TTC549 (cell line): ENCODE measurements around the gene USP34.
"Not testable (repeated sequence)": the region's sequence is repeated elsewhere in the genome, so short reads cannot be mapped to it uniquely, and the experiment has no call there.

Experiments used
- FAIRE-seq: peaks from 2 replicates; lab custom pipeline; 2012; peaks lifted over from hg19 to GRCh38; lab: Jason Lieb, UNC

The USP34 gene

GRCh38 chr2:61460163-61460562 is 10.7 kb downstream of the USP34 start:
- FAIRE-seq, result no peak

DNA sequence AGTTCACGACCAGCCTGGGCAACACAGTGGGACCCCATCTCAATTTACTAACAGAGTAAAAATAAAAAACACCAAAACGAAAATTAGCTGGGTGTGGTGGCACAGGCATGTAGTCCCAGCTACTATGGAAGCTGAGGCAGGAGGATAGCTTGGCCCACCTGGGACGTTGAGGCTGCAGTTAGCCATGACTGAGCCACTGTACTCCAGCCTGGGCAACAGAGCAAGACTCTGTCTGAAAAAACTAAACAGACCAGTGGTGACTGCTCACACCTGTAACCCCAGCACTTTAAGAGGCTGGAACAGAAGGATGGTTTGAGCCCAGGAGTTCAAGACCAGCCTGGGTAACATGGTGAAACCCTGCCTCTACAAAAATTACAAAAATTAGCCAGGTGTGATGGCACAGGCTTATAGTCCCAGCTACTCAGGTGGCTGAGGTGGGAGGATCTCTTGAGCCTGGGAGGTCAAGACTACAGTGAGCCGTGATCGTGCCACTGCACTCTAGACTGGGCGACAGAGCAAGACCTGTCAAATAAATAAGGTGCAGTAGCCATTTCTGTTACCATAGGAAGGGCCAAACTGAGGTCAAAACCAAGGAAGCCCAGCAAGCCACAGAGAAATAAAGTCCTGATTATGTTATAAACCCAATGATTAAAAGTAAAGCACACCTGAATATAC is 14.0 kb downstream of the USP34 start:
- no peak for FAIRE-seq

DNA sequence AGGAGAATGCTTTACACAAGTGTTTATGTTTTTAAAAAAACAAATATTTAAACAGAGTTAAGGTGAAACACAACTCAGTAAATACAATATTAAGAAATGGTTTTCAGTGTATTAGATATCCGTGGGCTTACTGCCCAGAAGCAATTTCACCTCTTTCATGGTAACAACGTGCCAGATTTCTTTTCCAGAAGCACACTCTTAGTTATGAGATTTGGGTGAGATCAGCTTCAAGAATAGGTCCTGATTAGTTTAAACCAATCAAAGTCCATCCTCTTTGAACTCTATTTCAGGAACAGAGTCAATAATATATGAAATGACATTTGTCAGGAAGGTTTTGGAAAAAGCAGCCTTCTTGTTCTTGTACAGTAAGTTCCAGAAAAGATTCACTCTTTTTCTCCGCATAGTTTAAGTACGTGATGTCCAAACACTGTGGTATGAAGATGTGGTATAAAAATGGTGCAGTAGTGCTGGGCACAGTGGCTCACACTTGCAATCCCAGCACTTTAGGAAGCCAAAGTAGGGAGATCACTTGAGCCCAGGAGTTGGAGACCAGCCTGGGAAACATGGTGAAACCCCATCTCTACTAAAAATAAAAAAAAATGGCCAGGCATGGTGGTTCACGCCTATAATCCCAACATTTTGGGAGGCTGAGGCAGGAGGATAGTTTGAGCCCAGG is 14.7 kb downstream of the USP34 start:
- FAIRE-seq, result no peak

DNA sequence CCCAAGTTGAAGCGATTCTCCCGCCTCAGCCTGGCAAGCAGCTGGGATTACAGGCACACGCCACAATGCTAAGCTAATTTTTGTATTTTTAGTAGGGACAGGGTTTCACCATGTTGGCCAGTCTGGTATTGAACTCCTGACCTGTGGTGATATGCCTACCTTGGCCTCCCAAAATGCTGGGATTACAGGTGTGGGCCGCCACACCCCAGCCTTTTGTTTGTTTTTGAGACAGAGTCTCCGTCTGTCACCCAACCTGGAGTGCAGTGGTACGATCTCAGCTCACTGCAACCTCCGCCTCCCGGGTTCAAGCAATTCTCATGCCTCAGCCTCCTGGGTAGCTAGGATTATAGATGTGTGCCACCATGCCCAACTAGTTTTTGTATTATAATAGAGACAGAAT is 15.9 kb downstream of the USP34 start:
- FAIRE-seq, result not testable (repeated sequence)

DNA sequence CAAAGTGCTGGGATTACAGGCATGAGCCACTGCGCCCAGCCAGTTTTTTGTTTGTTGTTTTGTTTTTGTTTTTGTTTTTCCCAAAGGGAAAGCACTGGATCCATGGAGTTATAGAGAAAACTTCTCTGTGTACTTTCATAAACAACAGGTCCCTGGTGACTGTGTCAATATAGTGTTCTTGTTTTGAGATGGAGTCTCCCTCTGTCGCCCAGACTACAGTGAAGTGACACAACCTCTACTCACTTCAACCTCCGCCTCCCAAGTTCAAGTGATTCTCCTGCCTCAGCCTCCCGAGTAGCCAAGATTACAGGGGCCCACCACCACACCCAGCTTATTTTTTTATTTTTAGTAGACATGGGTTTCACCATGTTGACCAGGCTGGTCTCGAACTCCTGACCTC is 16.5 kb downstream of the USP34 start:
- no peak for FAIRE-seq

- FAIRE-seq, result no peak
Measured at GRCh38 chr2:61452392-61452791, 18.5 kb downstream of the USP34 start.

DNA sequence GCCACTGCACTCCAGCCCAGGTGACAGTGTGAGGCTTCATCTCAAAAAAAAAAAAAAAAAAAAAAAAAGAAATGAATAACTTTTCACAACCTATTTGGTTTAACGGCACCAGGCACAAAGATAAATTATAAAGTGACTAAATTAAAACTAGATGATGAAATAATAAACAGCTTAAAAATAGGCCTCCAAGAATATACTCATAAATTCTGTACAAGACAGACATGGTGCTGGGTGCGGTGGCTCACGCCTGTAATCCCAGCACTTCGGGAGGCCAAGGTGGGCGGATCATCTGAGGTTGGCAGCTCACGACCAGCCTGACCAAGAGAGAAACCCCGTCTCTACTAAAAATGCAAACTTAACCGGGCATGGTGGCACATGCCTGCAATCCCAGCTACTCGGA is 19.7 kb downstream of the USP34 start:
- FAIRE-seq, result no peak

GRCh38 chr2:61450144-61450543 is 20.7 kb downstream of the USP34 start:
- no peak for FAIRE-seq

DNA sequence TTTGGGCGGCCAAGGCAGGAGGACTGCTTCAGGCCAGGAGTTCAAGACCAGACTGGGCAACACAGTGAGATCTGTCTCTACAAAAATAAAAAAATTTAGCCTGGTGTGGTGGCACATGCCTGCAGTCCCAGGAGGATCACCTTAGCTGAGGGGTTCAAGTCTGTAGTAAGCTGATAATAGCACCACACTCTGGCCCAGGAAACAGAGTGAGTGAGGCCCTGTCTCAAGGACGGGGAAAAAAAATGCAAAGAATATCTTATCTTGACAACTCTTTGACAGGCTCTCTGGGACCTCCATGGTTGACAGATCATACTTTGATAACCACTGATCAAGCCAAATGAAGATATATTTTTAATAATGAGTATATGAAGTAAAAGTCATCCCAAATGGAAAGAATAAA is 22.7 kb downstream of the USP34 start:
- no peak for FAIRE-seq

GRCh38 chr2:61446971-61447370 is 23.9 kb downstream of the USP34 start:
- not testable (repeated sequence) for FAIRE-seq

DNA sequence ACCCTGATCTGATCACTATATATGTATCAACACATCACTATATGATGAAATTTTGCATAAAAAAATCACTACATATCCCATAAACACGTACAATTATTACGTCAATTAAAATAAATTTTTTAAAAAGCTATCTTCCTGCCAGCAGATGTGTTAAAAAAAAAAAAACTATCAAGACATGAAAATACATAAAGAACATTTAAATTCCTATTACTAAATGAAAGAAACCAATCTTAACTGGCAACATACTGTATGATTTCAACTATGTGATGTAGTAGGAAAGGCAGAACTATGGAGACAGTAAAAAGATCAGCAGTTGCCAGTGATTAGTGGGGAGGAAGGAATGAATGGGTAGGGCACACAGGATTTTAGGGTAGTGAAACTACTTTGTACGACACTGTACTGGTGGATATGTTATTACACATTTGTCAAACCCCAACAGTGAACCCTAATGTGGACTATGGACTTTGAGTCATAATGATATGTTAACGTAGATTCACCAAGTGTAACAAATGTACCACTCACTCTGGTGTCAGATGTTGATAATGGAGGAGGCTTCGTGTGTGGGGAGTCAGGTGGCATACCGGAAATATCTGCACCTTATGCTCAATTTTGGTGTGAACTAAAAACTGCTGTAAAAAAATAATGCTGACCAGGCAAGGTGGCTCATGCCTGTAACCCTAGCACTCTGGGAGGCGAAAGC is 27.4 kb downstream of the USP34 start:
- no peak for FAIRE-seq

GRCh38 chr2:61439241-61440002 is 31.5 kb downstream of the USP34 start:
- FAIRE-seq, result no peak

GRCh38 chr2:61438670-61439069 is 32.2 kb downstream of the USP34 start:
- FAIRE-seq, result no peak

GRCh38 chr2:61437170-61437569 is 33.7 kb downstream of the USP34 start:
- FAIRE-seq, result no peak

DNA sequence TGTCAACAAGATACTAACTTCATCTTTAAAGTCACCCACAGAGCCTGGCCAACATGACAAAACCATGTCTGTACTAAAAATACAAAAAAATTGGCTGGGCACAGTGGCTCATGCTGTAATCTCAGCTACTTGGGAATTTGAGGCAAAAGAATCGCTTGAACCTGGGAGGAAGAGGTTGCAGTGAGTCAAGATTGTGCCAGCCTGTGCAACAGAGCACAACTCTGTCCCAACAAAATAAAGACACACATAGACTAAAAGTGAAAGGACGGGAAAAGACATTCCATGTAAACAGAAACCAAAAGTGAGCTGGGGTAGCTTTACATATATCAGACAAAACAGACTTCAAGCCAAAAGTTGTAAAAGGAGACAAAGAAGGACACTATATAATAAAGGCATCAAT is 34.8 kb downstream of the USP34 start:
- FAIRE-seq, result no peak

DNA sequence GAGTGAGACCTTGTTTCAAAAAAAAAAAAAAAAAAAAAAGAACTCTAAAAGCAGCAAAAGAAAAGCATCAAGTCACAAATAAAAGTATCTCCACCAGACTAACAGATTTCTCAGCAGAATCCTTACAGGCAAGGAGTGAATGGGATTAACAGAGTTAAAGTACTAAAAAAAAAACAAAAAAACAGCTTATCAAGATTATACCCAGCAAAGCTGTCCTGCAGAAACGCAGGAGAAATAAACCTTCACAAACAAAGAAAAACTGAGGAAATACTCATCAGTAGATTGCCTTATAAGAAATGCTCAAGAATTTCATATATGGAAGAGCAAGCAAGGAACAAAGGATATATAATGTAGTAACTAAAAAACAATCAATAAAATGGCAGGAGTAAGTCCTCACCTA is 35.6 kb downstream of the USP34 start:
- FAIRE-seq, result no peak

DNA sequence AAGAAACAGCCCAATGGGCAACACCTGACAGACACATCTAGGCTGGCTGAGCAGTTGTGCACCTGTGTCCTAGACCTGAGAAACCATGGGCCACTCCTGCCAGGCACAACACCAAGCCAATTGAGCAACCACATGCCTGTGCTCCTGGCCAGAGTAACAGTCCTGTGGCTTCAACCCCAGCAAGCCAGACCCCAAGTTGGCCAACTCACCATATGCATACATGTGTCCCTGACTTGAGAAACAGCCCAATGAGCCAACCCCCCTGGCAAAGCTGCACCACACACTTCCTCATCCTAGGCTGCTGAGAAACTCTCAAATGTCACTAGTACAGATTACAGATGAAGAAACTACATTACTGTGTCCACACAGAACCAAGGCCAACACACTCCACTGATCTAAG is 36.6 kb downstream of the USP34 start:
- FAIRE-seq, result no peak

- FAIRE-seq, result no peak
Measured at GRCh38 chr2:61433606-61434005, 37.3 kb downstream of the USP34 start.

DNA sequence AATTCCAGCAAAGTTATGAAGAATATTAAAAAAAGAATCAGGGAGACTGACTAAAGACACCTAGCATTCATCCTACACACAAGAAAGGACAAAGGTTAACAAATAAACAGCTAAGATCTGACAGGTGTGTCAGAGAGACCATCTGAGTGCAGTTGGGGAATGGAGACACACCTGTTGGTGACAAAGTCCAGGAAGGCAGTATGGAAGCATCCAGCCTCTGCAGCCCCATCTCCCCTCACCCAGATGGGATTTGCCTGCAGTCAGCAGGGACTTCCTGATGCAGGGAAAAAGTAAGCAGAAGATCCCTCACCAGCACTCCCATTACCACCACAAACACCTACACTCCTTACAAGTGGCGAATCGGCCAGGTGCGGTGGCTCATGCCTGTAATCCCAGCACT is 37.9 kb downstream of the USP34 start:
- FAIRE-seq, result no peak

DNA sequence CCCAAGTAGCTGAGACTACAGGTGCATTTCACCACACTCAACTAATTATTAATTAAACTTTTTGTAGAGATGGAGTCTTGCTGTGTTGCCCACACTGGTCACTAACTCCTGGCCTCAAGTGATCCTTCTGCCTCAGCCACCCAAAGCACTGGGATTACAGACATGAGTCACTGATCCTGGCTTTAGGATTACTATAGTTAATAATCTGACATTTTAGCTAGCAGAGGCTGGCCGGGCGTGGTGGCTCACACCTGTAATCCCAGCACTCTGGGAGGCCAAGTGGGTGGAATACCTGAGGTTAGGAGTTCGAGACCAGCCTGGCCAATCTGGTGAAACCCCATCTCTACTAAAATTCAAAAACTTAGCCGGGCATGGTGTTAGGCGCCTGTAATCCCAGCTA is 39.5 kb downstream of the USP34 start:
- FAIRE-seq, result no peak

DNA sequence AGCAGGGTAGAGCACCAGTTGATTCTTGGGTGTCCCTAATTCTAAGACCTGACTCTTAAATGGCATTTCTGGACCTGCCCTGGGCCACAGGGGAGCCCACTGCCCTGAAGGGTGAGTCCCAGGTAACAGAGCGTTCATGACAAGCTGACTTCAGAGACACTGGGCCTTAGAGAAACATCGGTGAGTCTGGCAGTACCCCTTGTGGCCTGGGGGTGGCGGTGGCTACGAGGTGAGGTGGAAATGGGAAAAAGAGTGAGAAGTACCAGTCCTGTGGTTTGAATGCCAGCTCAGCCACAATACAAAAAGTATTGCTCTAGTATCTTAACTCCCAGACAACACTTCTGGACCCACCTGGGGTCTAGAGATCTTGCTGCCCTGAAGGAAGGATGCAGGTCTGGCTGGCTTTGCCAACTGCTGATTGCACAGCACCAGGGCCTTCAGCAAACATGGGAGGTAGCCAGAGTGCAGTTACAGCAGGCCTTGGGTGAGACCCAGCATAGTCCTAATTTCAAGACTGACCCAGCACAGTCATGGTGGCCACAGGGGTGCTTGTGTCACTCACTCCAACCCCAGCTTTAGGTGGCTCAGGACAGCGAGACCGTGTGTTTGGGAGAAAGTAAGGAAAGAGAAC is 44.5 kb downstream of the USP34 start:
- FAIRE-seq, result no peak

- no peak for FAIRE-seq
Measured at GRCh38 chr2:61425605-61426155, 45.2 kb downstream of the USP34 start.
